Measurements from ENCODE around the gene HPCAL1. TPM values are rescaled to one million over a fixed set of nuclear protein-coding genes. Genes with fewer than 3 reads are reported as not detected.

HPCAL1 gene
- polyA plus RNA-seq, 1 donor = 48.5 TPM

- DNase-seq (ENCODE audit: low read depth) = no peak
Observed at GRCh38 chr2:10462178-10463083, 159.7 kb downstream of the HPCAL1 start.

- no peak for DNase-seq (ENCODE audit: low read depth)
Observed at GRCh38 chr2:10465910-10466309, 163.2 kb downstream of the HPCAL1 start.

- no peak for DNase-seq (ENCODE audit: low read depth)
Observed at GRCh38 chr2:10466801-10467200, 164.1 kb downstream of the HPCAL1 start.

- DNase-seq (ENCODE audit: low read depth) = no peak
Observed at GRCh38 chr2:10467401-10467800, 164.7 kb downstream of the HPCAL1 start.

- no peak for DNase-seq (ENCODE audit: low read depth)
Observed at GRCh38 chr2:10469301-10469700, 166.6 kb downstream of the HPCAL1 start.

- DNase-seq (ENCODE audit: low read depth) = no peak
Observed at GRCh38 chr2:10469955-10470608, 167.4 kb downstream of the HPCAL1 start.

GRCh38 chr2:10471046-10471571, 168.4 kb downstream of the HPCAL1 start:
- no peak for DNase-seq (ENCODE audit: low read depth)

- DNase-seq (ENCODE audit: low read depth) = no peak
Observed at GRCh38 chr2:10471955-10472354, 169.3 kb downstream of the HPCAL1 start.

GRCh38 chr2:10473121-10473756, 170.5 kb downstream of the HPCAL1 start:
- no peak for DNase-seq (ENCODE audit: low read depth)

GRCh38 chr2:10475221-10475722, 172.6 kb downstream of the HPCAL1 start:
- no peak for DNase-seq (ENCODE audit: low read depth)

GRCh38 chr2:10475811-10476660, 173.3 kb downstream of the HPCAL1 start:
- DNase-seq (ENCODE audit: low read depth) = no peak

- DNase-seq (ENCODE audit: low read depth) = no peak
Observed at GRCh38 chr2:10476723-10477442, 174.2 kb downstream of the HPCAL1 start.

Other genes with a start within 250 kb of the HPCAL1 start
- 14.6 TPM for gene CYS1, start 222.5 kb upstream of the HPCAL1 start, polyA plus RNA-seq (ENCODE audit: insufficient read length)
- gene RRM2, start 180.2 kb upstream of the HPCAL1 start, polyA plus RNA-seq (ENCODE audit: insufficient read length) = 26.8 TPM
- 84.3 TPM for gene ODC1, start 145.4 kb downstream of the HPCAL1 start, polyA plus RNA-seq (ENCODE audit: insufficient read length)